ENCODE data around the gene PELO.
"Not testable (repeated sequence)": the region's sequence is repeated elsewhere in the genome, so short reads cannot be mapped to it uniquely, and the experiment has no call there.

Gene PELO

GRCh38 chr5:52787600-52788504, at the start of gene PELO, which contains the start of gene ITGA1:
Gene PELO, plus strand, starts transcription at chr5:52787916. Its CDS starts 12,479 bp downstream, at chr5:52800395.
Gene ITGA1, plus strand, starts transcription at chr5:52787916. Its CDS starts 438 bp downstream, at chr5:52788354.
- DNase-seq = peak in 1 of 2 experiments; percentile 50

DNA sequence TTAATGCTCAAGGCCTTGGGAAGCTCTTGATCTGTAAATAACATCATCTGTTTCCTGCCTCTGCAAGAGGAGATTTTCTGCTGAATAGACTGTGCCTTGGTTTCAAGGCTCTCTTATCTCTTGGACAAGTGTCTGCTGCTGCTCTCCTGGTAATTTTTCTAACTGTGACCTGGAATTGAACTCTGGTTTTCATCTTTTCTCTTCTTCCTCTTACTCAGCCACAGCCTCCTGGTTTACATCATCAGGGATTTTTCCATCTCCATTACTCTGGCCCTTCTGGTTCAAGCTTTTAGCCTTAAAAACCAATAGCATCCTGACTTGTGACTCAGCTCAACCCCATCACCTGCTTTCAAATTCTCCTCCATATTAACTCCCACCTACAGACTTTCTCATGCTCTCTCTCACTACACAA, 49.6 kb upstream of the PELO start:
- DNase-seq = no peak

DNA sequence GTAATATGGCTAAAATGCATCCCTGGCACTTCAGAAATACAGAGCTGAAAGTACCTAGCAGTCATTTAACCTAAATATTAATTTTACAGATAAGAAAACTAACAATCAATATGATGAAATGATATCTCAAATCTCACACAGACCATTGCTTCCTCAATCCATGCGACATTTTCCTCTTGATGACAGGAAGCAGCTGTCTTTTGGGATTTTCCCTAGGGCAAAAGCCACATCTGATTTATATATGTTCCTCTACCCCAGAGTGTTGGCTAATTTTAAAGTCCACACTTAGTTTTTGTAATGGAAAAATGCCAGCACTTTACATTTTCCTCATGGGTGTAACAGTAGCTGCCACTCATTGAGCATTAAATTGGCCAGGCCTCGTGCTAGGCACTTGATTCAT, 47.7 kb upstream of the PELO start:
- no peak for DNase-seq

- DNase-seq = no peak
Observed at GRCh38 chr5:52743012-52743411, 44.7 kb upstream of the PELO start.

DNA sequence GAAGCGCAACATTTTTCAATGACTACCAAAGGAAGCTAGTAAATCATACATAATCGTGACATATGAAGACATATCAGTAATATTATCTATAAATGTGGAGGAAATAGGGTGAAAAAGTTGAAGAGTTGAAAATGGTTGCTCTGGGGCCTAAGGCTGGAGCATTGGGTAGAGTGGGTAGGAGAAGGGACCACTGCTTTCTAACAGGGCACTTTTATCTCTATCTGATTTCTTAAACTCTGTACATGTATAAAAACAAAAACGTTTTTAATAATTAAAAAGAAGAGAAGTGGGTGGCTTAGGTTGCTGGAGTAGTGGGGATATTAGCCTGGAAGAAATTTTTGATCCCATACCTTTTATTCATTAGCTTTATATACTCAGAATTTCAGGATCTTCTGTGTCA, 44.2 kb upstream of the PELO start:
- DNase-seq = no peak

DNA sequence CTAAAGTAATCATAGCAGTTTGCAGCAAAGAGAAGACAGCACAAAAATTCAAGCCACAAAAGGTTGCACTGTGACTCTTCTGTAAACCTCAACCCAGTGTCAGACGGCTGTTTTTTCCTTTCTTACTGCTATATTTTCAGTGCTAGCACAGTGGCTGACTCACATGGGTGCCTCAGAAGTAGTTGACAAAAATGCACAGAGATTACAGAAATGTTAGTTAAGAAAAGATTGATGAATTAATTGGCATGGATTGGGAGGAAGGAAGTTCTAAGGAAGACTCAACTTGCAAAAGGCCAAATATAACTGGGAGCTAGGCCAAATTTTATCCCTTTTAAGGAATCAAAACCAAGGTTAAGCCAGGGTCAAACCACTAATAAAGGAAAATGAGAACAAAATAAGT, 43.7 kb upstream of the PELO start:
- DNase-seq = no peak

GRCh38 chr5:52744867-52745458, 42.8 kb upstream of the PELO start:
- DNase-seq = not testable (repeated sequence)

DNA sequence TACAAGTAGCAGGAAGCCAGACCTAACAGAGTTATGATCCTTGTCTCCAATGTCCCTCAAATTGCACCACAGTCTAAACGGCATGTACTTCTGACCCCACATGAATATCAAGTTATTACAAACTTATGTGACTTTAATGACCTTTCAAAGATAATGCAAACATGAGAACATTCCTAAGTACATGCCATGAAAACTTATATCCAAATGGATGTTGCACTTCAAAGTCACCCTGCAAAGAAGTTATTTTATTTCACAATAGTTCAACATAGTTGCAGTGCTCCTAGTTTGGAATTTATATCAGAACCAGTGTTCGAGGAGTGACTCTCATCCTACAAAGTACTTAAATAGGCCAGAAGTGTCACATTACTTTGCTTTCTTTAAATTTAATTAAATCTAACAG, 41.2 kb upstream of the PELO start:
- DNase-seq = no peak

DNA sequence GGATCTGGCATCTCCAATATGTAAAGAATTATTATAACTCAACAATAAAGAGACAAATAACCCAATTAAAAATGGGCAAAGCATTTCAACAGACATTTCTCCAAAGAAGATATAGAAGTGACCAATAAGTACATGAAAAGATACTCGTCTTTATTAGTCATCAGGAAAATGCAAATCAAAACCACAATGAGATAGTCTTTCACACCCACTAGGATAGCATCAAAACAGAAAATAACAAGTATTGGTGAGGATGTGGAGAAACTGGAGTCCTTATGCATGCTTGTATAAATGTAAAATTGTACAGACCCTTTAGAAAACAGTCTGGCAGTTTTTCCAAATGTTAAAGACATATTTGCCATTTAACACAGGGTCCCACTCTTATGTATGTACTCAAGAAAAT, 39.1 kb upstream of the PELO start:
- DNase-seq = no peak

DNA sequence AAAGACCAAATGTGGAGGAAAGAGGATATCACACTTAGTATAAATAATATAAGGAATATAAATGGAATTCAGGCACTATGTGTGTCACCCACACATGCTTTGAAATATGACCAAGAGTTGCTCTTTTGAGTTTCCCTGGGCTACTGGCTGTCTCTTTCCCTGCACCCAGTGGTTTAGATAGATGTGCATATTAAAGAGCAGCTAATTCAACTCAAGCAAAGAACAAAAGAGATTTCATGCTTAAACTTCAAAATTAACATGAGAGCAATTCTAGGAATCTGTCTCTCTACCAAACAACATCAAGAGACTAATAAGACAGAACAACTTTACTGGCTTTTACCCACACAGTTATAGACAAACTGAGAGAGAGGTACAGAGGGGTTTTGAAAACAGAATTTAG, 38.0 kb upstream of the PELO start:
- DNase-seq = no peak

DNA sequence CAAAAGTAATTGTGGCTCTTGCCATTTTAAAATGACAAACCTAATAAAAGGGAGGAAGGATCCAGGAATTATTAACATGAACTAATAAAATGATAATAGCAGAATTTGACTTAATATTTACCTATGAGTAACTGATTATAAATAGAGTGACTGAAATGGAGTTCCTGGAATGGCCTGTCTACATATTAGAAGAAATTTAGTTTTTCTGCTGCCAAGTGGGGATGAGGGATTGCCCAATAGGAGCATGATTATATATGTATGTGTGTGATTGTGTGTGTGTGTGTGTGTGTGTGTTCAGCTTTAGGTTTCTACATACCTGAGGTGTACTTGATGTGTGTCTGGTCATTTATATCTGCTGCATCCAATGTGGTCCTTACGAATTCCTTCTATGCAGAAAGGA, 36.6 kb upstream of the PELO start:
- DNase-seq = no peak

DNA sequence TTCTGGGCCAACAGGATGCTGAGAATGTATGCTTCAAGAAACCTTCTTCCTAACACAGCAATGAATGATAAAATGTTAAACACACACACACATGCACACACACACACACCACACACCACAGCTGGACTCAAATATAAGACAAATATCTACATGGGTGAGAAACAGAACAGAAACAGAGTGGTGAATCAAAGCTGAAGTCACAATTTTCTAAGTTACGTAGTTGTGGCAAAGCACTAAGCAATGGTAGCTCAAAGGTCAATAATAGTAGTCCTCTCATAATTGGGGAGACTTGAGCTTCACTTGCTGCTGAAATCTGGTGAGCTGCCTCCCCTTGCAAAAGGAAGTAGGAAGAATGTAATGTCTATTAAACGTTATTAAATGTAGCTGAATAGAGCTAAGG, 33.7 kb upstream of the PELO start:
- DNase-seq = no peak

GRCh38 chr5:52757527-52757926, 30.2 kb upstream of the PELO start:
- no peak for DNase-seq

DNA sequence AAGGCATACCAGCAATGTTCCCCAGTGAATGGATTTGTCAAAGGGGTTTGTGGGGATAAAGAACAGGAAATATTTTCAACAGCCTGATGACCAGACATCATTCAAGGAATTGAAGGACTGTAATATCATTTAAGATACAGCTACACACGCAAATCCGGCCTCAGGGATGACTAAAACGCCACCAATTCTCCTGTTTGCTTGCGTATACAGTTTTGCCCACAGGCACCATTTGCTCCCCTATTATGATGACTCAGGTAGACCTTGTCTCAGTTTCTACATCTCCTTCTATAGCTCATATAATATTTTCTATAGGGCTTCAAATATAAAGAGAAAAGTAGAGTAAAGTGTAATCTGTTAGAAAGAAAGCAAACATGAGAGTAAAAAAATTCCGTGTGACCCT, 29.7 kb upstream of the PELO start:
- DNase-seq = no peak

GRCh38 chr5:52759331-52759730, 28.4 kb upstream of the PELO start:
- no peak for DNase-seq

DNA sequence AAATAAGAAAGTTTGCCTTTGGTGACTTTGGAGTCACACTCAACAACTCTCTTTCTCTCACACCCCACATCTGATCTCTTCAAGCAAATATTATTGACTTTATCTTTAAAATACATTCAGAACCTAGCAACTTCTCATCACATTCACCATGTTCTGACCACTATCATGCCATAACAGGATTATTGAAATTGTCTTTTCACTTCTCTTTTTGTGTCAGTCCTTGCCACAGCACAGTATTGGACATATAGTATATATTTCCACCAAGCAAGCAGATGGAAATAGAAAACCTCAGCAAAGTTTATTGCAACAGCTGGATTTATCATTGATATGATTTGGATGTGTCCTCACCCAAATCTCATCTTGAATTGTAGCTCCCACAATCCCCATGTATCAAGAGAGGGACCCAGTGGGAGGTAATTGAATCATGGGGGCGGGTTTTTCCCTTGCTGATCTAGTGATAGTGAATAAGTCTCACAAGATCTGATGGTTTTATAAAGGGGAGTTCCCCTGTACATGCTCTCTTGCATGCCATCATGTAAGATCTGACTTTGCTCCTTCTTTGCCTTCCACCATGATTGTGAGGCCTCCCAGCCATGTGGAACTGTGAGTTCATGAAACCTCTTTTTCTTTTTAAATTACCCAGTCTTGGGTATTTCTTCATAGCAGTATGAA, 26.9 kb upstream of the PELO start:
- DNase-seq = no peak

GRCh38 chr5:52767217-52767743, 20.4 kb upstream of the PELO start:
- no peak for DNase-seq

GRCh38 chr5:52767766-52768480, 19.8 kb upstream of the PELO start:
- DNase-seq = no peak

GRCh38 chr5:52769061-52769460, 18.7 kb upstream of the PELO start:
- no peak for DNase-seq

GRCh38 chr5:52770287-52770939, 17.3 kb upstream of the PELO start:
- DNase-seq = no peak

GRCh38 chr5:52771343-52772039, 16.2 kb upstream of the PELO start:
- DNase-seq = no peak

- no peak for DNase-seq
Observed at GRCh38 chr5:52772668-52773067, 15.0 kb upstream of the PELO start.

Data from NCI-H526 (cell line).